Measurements from ENCODE around the gene BRAT1.

The BRAT1 gene

DNA sequence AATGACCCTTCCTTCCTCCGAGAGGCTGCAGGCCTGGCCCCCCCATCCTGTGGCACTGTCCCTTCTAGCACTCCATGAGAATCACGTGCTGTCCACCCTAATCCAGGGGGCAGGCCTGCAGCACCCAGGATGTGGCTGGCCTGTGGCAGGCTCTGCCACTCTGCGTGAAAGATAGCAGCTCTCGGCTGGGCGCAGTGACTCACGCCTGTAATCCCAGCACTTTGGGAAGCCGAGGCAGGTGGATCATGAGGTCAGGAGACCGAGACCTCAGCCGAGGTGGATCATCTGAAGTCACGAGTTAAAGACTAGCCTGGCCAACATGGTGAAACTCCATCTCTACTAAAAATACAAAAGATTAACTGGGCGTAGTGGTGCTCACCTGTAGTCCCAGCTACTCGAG is 54.6 kb downstream of the BRAT1 start:
- H3K9me3 ChIP-seq (ENCODE audit: control insufficient read depth, insufficient read depth, low read length): no peaks in the 10 kb centered on the region
- H3K4me1 ChIP-seq (ENCODE audit: insufficient read depth, low read length): peaks cover 25% of the 10 kb centered on the region; the same call in 1 of the 2 replicates
- no peak overlapping the region for H3K9ac ChIP-seq (ENCODE audit: low read depth, low read length)
- no peaks in the 10 kb centered on the region for H3K36me3 ChIP-seq (ENCODE audit: insufficient read depth, low read length)

- H3K4me1 ChIP-seq (ENCODE audit: insufficient read depth, low read length): peaks cover 28% of the 10 kb centered on the region; the same call in 1 of the 2 replicates
Observed at GRCh38 chr7:2499719-2500430, 55.4 kb downstream of the BRAT1 start.

GRCh38 chr7:2499181-2499580 is 56.1 kb downstream of the BRAT1 start:
- H3K9me3 ChIP-seq (ENCODE audit: control insufficient read depth, insufficient read depth, low read length): no peaks in the 10 kb centered on the region
- peaks cover 31% of the 10 kb centered on the region; the same call in 1 of the 2 replicates for H3K4me1 ChIP-seq (ENCODE audit: insufficient read depth, low read length)
- no peaks in the 10 kb centered on the region for H3K36me3 ChIP-seq (ENCODE audit: insufficient read depth, low read length)
- H3K9ac ChIP-seq (ENCODE audit: low read depth, low read length): no peak overlapping the region

More at GRCh38 chr7:2499719-2500430, 55.4 kb downstream of the BRAT1 start:
- Histone ChIP-seq H3K9ac (ENCODE audit: low read depth, low read length) (no peak overlapping the region), H3K9me3 (ENCODE audit: control insufficient read depth, insufficient read depth, low read length) (no peaks in the 10 kb centered on the region), H3K36me3 (ENCODE audit: insufficient read depth, low read length) (no peaks in the 10 kb centered on the region)

DNA sequence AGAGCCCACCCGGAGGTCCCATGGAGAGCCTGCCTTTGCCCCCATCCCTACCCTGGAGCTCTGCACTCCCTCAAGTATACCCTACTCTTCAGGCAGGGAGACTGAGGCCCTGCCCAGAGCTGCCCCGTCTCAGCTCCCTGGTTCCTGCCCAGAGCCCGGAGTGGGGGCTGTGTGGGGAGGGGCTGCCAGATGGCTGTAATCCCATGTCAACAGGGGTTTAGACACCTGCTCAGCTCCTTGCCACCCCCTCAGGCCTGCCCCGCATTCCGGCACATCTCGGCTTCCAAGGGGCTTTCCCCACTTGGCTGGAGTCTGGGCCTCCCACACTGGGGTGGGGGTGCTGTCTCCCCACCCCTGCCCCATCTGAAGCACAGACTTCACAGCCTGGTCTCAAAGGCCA is 56.6 kb downstream of the BRAT1 start:
- Histone ChIP-seq H3K36me3 (ENCODE audit: insufficient read depth, low read length) (no peaks in the 10 kb centered on the region), H3K9ac (ENCODE audit: low read depth, low read length) (no peak overlapping the region), H3K4me1 (ENCODE audit: insufficient read depth, low read length) (peaks cover 31% of the 10 kb centered on the region; the same call in 1 of the 2 replicates), H3K9me3 (ENCODE audit: control insufficient read depth, insufficient read depth, low read length) (no peaks in the 10 kb centered on the region)

DNA sequence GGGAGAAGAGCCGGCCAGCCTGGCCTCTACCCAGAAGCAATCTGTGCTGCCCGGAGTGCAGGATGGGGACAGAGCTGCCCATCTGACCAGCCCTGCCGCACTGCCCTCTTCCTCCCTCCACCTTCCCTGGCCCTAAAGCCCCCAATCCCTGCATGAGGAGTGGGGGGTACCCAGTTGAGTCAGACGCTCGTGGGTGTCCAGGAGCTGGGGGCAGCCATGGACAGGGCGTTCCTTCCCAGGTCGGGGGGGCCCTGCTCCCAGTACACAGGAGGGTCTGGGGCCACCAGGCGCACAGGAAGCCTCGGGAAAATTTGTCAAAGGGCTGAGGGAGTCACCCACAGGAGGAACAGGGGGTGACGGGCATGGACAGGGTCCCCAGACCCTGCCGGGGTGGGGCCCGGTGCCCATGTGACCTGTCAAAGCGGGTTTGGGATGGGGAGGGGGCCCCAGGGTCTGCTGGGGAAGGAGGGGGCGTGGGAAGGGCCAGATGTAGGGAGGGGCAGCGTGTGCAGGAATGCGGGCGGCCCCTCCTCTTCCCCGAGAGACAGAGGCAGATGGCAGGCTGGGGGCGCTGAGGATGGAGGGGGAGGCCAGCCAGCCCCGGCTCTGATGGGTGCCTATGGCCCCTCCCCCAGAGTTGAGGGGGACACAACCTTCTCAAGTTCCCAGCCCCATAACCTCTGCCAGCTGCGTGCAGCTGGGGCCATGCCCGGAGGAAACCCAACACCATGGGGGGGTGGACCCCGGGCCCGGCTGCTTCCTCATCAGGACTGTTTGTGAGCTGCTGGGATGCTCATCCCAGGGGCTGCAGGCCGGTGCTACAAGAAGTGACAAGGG is 57.6 kb downstream of the BRAT1 start:
- H3K4me1 ChIP-seq (ENCODE audit: insufficient read depth, low read length): peaks cover 31% of the 10 kb centered on the region; the same call in 1 of the 2 replicates
- no peak overlapping the region for H3K9ac ChIP-seq (ENCODE audit: low read depth, low read length)
- H3K36me3 ChIP-seq (ENCODE audit: insufficient read depth, low read length): no peaks in the 10 kb centered on the region
- no peaks in the 10 kb centered on the region for H3K9me3 ChIP-seq (ENCODE audit: control insufficient read depth, insufficient read depth, low read length)

DNA sequence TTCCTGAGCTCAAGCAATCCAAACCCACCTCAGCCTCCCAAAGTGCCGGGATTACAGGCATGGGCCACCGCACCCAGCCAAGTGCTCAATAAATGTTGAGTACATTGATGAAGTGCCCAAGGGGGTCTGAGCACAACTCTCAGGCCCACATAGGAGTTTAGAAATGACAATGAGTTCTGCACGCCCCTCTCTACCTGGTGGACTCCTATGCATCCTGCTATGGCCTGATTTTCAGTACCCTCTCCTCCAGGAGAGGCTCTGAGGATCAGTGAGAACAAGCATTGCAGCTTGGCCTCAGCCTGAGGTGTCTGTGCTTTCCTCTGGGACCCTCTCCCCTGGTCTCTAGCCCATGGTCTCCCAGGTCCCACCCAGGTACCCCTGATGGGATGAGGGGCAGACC is 58.3 kb downstream of the BRAT1 start:
- no peaks in the 10 kb centered on the region for H3K36me3 ChIP-seq (ENCODE audit: insufficient read depth, low read length)
- H3K9ac ChIP-seq (ENCODE audit: low read depth, low read length): no peak overlapping the region
- H3K4me1 ChIP-seq (ENCODE audit: insufficient read depth, low read length): peaks cover 31% of the 10 kb centered on the region; the same call in 1 of the 2 replicates
- H3K9me3 ChIP-seq (ENCODE audit: control insufficient read depth, insufficient read depth, low read length): no peaks in the 10 kb centered on the region

DNA sequence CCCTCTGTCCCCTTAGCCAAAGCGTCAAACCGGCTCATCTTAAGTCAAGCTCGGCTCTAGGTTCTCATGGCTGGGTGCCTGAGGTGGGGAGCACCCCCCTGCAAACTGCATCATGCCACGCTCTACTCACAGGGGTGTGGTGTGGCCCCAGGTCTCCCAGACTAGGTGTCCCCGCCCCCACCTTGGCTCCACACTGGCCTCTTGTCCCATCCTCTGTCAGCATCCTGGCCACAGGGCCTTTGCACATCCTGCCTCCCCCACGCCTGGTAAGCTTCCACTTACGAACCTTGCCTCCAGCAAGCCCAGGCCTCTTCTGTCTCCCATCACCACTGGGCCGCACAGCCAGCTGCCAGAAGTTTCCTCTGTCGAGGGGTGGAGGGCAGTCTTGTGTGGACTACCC is 58.9 kb downstream of the BRAT1 start:
- H3K9ac ChIP-seq (ENCODE audit: low read depth, low read length): no peak overlapping the region
- peaks cover 31% of the 10 kb centered on the region; the same call in 1 of the 2 replicates for H3K4me1 ChIP-seq (ENCODE audit: insufficient read depth, low read length)
- no peaks in the 10 kb centered on the region for H3K36me3 ChIP-seq (ENCODE audit: insufficient read depth, low read length)
- H3K9me3 ChIP-seq (ENCODE audit: control insufficient read depth, insufficient read depth, low read length): no peaks in the 10 kb centered on the region

GRCh38 chr7:2495418-2496299 is 59.7 kb downstream of the BRAT1 start:
- Histone ChIP-seq H3K4me1 (ENCODE audit: insufficient read depth, low read length) (peaks cover 31% of the 10 kb centered on the region; the same call in 1 of the 2 replicates), H3K36me3 (ENCODE audit: insufficient read depth, low read length) (no peaks in the 10 kb centered on the region), H3K9ac (ENCODE audit: low read depth, low read length) (no peak overlapping the region), H3K9me3 (ENCODE audit: control insufficient read depth, insufficient read depth, low read length) (no peaks in the 10 kb centered on the region)

GRCh38 chr7:2494191-2495130 is 60.9 kb downstream of the BRAT1 start:
- Histone ChIP-seq H3K9me3 (ENCODE audit: control insufficient read depth, insufficient read depth, low read length) (no peaks in the 10 kb centered on the region), H3K9ac (ENCODE audit: low read depth, low read length) (no peak overlapping the region), H3K36me3 (ENCODE audit: insufficient read depth, low read length) (no peaks in the 10 kb centered on the region), H3K4me1 (ENCODE audit: insufficient read depth, low read length) (peaks cover 23% of the 10 kb centered on the region; the same call in 1 of the 2 replicates)

GRCh38 chr7:2493205-2494164 is 61.8 kb downstream of the BRAT1 start:
- H3K4me1 ChIP-seq (ENCODE audit: insufficient read depth, low read length): peaks cover 15% of the 10 kb centered on the region; the same call in 1 of the 2 replicates
- no peak overlapping the region for H3K9ac ChIP-seq (ENCODE audit: low read depth, low read length)
- no peaks in the 10 kb centered on the region for H3K9me3 ChIP-seq (ENCODE audit: control insufficient read depth, insufficient read depth, low read length)
- H3K36me3 ChIP-seq (ENCODE audit: insufficient read depth, low read length): no peaks in the 10 kb centered on the region

- Histone ChIP-seq H3K36me3 (ENCODE audit: insufficient read depth, low read length) (no peaks in the 10 kb centered on the region), H3K4me1 (ENCODE audit: insufficient read depth, low read length) (peaks cover 9% of the 10 kb centered on the region; the same call in 1 of the 2 replicates), H3K9ac (ENCODE audit: low read depth, low read length) (no peak overlapping the region), H3K9me3 (ENCODE audit: control insufficient read depth, insufficient read depth, low read length) (no peaks in the 10 kb centered on the region)
Observed at GRCh38 chr7:2492038-2492437, 63.3 kb downstream of the BRAT1 start.

DNA sequence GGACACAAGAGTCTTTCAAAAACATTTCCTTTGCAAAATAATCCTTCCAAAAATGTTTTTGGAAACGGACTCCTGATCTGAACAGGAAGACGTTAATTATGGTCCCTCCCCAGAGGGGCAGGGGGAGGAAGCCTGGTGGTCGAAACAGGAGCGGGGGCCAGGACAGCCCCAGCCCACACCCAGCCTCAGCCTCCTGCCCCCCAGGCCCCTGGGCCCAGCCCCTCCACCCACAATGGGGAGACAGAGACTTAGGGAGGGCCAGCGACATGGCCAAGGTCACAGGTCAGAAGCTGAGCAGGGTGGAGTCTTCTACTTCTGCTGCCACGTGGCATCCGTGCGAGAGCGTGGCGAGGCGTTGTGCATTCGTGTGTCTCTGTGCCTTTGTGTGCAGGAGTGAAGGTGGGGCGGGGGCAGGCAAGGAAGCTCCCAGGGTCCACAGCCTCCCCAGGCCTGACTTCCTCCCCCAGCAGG is 65.1 kb downstream of the BRAT1 start:
- Histone ChIP-seq H3K9ac (ENCODE audit: low read depth, low read length) (no peak overlapping the region), H3K4me1 (ENCODE audit: insufficient read depth, low read length) (peaks cover 3% of the 10 kb centered on the region; the same call in 1 of the 2 replicates), H3K9me3 (ENCODE audit: control insufficient read depth, insufficient read depth, low read length) (no peaks in the 10 kb centered on the region), H3K36me3 (ENCODE audit: insufficient read depth, low read length) (no peaks in the 10 kb centered on the region)

Measured in ES-I3 (cell line).